Tibial nerve (tissue), 4 donors: Measurements from ENCODE around the gene PPM1G.

ENCODE experiments used
- EP300 ChIP-seq, 2 donors: sonication (generic); formaldehyde crosslinking; IDR thresholded peaks; one replicate each; pipeline ENCODE4 v1.6.1; 2017; ENCODE audit warnings: antibody characterized with exemption in 2 of 2, mild to moderate bottlenecking in 1 of 2
- POLR2A ChIP-seq, 2 donors: fragments of 450-650 bp; IDR thresholded peaks; one replicate each; pipeline ENCODE4 v1.6.1; 2017; ENCODE audit warnings: antibody characterized with exemption in 2 of 2, mild to moderate bottlenecking in 2 of 2, moderate library complexity in 2 of 2
- TF ChIP-seq, protein P1 (sequence below), 5 experiments: fragments of 200-600 bp in 3 of 5; fragments of 450-650 bp in 2 of 5; sonication (generic) in 3 of 5; IDR thresholded peaks; one replicate each; pipeline ENCODE4 v1.5.1; 2016 to 2019; ENCODE audit warnings: antibody characterized with exemption in 5 of 5, mild to moderate bottlenecking in 3 of 5, moderate library complexity in 2 of 5

DNA sequence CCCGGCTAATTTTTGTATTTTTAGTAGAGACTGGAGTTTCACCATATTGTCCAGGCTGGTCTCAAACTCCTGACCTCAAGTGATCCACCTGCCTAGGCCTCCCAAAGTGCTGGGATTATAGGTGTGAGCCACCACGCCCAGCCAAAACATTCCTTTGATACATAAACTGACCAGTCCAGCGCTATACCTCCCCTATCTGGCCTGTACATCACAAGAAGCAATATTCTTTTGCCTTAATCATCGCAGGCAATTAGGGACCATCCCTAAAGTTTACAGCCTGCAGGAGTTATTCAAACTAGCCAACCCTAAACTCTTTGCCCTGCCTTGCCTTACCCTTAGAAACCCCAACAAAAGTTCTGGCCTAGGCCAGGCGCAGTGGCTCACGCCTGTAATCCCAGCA lies 6.8 kb upstream of the PPM1G start:
- TF ChIP-seq, protein P1, sequence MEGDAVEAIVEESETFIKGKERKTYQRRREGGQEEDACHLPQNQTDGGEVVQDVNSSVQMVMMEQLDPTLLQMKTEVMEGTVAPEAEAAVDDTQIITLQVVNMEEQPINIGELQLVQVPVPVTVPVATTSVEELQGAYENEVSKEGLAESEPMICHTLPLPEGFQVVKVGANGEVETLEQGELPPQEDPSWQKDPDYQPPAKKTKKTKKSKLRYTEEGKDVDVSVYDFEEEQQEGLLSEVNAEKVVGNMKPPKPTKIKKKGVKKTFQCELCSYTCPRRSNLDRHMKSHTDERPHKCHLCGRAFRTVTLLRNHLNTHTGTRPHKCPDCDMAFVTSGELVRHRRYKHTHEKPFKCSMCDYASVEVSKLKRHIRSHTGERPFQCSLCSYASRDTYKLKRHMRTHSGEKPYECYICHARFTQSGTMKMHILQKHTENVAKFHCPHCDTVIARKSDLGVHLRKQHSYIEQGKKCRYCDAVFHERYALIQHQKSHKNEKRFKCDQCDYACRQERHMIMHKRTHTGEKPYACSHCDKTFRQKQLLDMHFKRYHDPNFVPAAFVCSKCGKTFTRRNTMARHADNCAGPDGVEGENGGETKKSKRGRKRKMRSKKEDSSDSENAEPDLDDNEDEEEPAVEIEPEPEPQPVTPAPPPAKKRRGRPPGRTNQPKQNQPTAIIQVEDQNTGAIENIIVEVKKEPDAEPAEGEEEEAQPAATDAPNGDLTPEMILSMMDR (IDR thresholded peaks at IDR 0.05): no peak
- TF ChIP-seq POLR2A (IDR thresholded peaks at IDR 0.05) (no peak), EP300 (IDR thresholded peaks at IDR 0.05) (no peak)
